Sigmoid colon (tissue), 7 donors: ENCODE results near the gene BIRC6. TPM values are rescaled to one million over a fixed set of nuclear protein-coding genes. Genes with fewer than 3 reads are reported as not detected.

Experiments
- DNase-seq: peaks from one replicate; pipeline ENCODE4 v3.0.0-alpha.2; 2019
- H3K27ac ChIP-seq, 4 donors: fragments of 200-600 bp; sonication (generic); one replicate each; pipeline ENCODE4 v1.5.1; 2016 to 2019; ENCODE audit warnings: mild to moderate bottlenecking in 1 of 4
- H3K27me3 ChIP-seq, 3 donors: fragments of 200-600 bp; sonication (generic); one replicate each; pipeline ENCODE4 v1.5.1; 2019; ENCODE audit warnings: mild to moderate bottlenecking in 1 of 3
- H3K36me3 ChIP-seq, 4 donors: fragments of 200-600 bp; sonication (generic); one replicate each; pipeline ENCODE4 v1.5.1; 2016 to 2019
- H3K4me1 ChIP-seq, 4 donors: fragments of 200-600 bp; sonication (generic); one replicate each; pipeline ENCODE4 v1.5.1; 2017 to 2019
- H3K4me3 ChIP-seq, 4 donors: fragments of 200-600 bp; sonication (generic); one replicate each; pipeline ENCODE4 v1.5.1; 2017 to 2019; ENCODE audit warnings: mild to moderate bottlenecking in 2 of 4, moderate library complexity in 1 of 4
- H3K9me3 ChIP-seq, 4 donors: fragments of 200-600 bp in 3 of 4; sonication (generic) in 3 of 4; one replicate each; pipeline versions ENCODE4 v1.5.1 to v1.6.1; 2013 to 2019
- CTCF ChIP-seq, 4 experiments: fragments of 450-650 bp in 3 of 4; fragments of 200-600 bp in 1 of 4; IDR thresholded peaks; one replicate each; pipeline ENCODE4 v1.5.1; 2016 to 2019; ENCODE audit warnings: antibody characterized with exemption in 4 of 4, mild to moderate bottlenecking in 3 of 4, moderate library complexity in 2 of 4
- EP300 ChIP-seq, 4 donors: sonication (generic); formaldehyde crosslinking; IDR thresholded peaks; one replicate each; pipeline ENCODE4 v1.6.1; 2017; ENCODE audit warnings: antibody characterized with exemption in 4 of 4
- POLR2A ChIP-seq, 2 donors: fragments of 450-650 bp; IDR thresholded peaks; one replicate each; pipeline ENCODE4 v1.6.1; 2016; ENCODE audit warnings: antibody characterized with exemption in 2 of 2, mild to moderate bottlenecking in 2 of 2, moderate library complexity in 2 of 2
- POLR2AphosphoS5 ChIP-seq, 4 donors: sonication (generic); formaldehyde crosslinking; IDR thresholded peaks; one replicate each; pipeline ENCODE4 v1.6.1; 2017; ENCODE audit warnings: antibody characterized with exemption in 4 of 4
- WGBS, 2 donors: extraction: QIAGEN DNeasy Blood & Tissue Kit; methylation state at CpG; one replicate each; pipeline ENCODE4 v1.1.7; 2013; 5-methylcytosine and 5-hydroxymethylcytosine counted together
- intact Hi-C: fragments of 100-400 bp; cut with DNase I; formaldehyde crosslinking; loops from one replicate; pipeline ENCODE4 v1.15.1; 2023
- polyA plus RNA-seq, 3 donors: library from polyadenylated mRNA; stranded (reverse); fragments of 200-250 nt; gene quantifications; one replicate each; pipeline ENCODE4 v1.2.3, GENCODE V29; 2013
- total RNA-seq, 4 donors: library from RNA; depleted of rRNA; stranded (reverse); fragments of >200 nt; gene quantifications; one replicate each; pipeline ENCODE4 v1.1.0, GENCODE V29; 2016
- donor health status: healthy with polysubstance abuse.
- donor health status: Bipolar disorder and iron deficiency.
- donor health status: healthy.

Gene BIRC6
- total and polyA plus RNA-seq, 7 donors: 9.7 to 122 (median 86.4) TPM

GRCh38 chr2:32514946-32515345, 158.1 kb downstream of the BIRC6 start:
- peaks cover 11 to 74% (median 21%) of the 10 kb centered on the region in 4 donors for H3K36me3 ChIP-seq
- H3K4me3 ChIP-seq: no peak overlapping the region
- no peak overlapping the region for H3K27ac ChIP-seq
- no peaks in the 10 kb centered on the region for H3K27me3 ChIP-seq
- intact Hi-C loops: no loop called here
- no peak for DNase-seq
- no peaks in the 10 kb centered on the region for H3K4me1 ChIP-seq
- H3K9me3 ChIP-seq: no peaks in the 10 kb centered on the region
- TF ChIP-seq POLR2AphosphoS5 (IDR thresholded peaks at IDR 0.05) (no peak), POLR2A (IDR thresholded peaks at IDR 0.05) (no peak), CTCF (IDR thresholded peaks at IDR 0.05) (no peak), EP300 (IDR thresholded peaks at IDR 0.05) (no peak)
- 96 to 98% methylated on average over 2 of the region's 2 CpGs for WGBS, 2 donors

- DNase-seq: no peak
- H3K27me3 ChIP-seq: no peaks in the 10 kb centered on the region
- no peak overlapping the region for H3K4me3 ChIP-seq
- no peaks in the 10 kb centered on the region for H3K9me3 ChIP-seq
- intact Hi-C loops: no loop called here
- no peaks in the 10 kb centered on the region for H3K4me1 ChIP-seq
- TF ChIP-seq POLR2AphosphoS5 (IDR thresholded peaks at IDR 0.05): peak in 1 of 4 donors; percentile 16
- no peak for TF ChIP-seq EP300 (IDR thresholded peaks at IDR 0.05)
- H3K36me3 ChIP-seq: peaks cover 7 to 76% (median 17%) of the 10 kb centered on the region in 4 donors
- no peak overlapping the region for H3K27ac ChIP-seq
- 67 to 88% methylated on average over 1 of the region's 1 CpG for WGBS, 2 donors
Measured at GRCh38 chr2:32516567-32516966, 159.7 kb downstream of the BIRC6 start.

DNA sequence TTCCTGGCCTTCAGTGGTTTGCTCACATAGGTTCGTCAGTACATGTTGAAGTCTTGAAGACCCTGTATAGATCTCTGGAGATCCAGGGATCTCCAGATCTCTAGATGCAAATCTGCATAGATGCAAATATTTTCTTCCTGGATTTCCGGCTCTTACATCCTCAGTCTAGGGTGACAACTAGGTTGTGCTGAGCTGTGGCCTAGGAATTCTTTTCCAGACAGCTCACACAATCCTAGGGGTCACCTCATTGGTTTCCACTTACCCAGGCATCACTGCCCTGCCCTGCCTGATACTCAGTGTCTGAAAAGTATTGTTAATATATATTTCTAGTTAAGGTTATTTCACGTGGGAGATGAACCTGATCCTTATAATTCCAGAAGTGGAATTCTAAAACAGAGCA, 165.9 kb downstream of the BIRC6 start:
- intact Hi-C loops: no loop called here
- Histone ChIP-seq H3K36me3 (peaks cover 0 to 72% (median 18%) of the 10 kb centered on the region in 4 donors), H3K27me3 (no peaks in the 10 kb centered on the region), H3K4me1 (no peaks in the 10 kb centered on the region), H3K27ac (no peak overlapping the region), H3K4me3 (no peak overlapping the region), H3K9me3 (no peaks in the 10 kb centered on the region)
- no peak for DNase-seq
- 87 to 93% methylated on average over 3 of the region's 3 CpGs for WGBS, 2 donors
- TF ChIP-seq POLR2A (IDR thresholded peaks at IDR 0.05) (no peak), CTCF (IDR thresholded peaks at IDR 0.05) (no peak), POLR2AphosphoS5 (IDR thresholded peaks at IDR 0.05) (no peak), EP300 (IDR thresholded peaks at IDR 0.05) (no peak)

DNA sequence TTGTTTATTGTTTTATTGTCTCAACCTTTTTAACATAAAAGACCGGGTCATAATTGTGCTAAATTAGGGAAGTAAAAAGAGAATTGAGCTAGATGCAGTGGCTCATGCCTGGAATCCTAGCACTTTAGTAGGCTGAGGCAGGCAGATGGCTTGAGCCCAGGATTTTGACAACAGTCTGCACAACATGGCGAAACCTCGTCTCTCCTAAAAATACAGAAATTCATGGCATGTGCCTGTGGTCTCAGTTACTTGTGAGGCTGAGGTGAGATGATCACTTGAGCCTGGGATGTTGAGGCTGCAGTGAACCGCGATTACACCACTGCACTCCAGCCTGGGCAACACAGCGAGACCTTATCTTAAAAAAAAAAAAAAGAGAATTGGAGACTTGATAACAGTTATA, 166.9 kb downstream of the BIRC6 start:
- H3K36me3 ChIP-seq: peaks cover 0 to 72% (median 18%) of the 10 kb centered on the region in 4 donors

GRCh38 chr2:32532341-32532740, 175.5 kb downstream of the BIRC6 start:
- intact Hi-C loops: no loop called here
- Histone ChIP-seq H3K4me3 (no peak overlapping the region), H3K27ac (no peak overlapping the region), H3K36me3 (peaks cover 0 to 45% (median 6%) of the 10 kb centered on the region in 4 donors), H3K27me3 (no peaks in the 10 kb centered on the region), H3K9me3 (no peaks in the 10 kb centered on the region), H3K4me1 (no peaks in the 10 kb centered on the region)
- 93 to 96% methylated on average over 2 of the region's 2 CpGs for WGBS, 2 donors
- TF ChIP-seq EP300 (IDR thresholded peaks at IDR 0.05) (no peak), CTCF (IDR thresholded peaks at IDR 0.05) (no peak), POLR2AphosphoS5 (IDR thresholded peaks at IDR 0.05) (no peak), POLR2A (IDR thresholded peaks at IDR 0.05) (no peak)
- DNase-seq: no peak

More for the DNA sequence above, 166.9 kb downstream of the BIRC6 start:
- H3K9me3 ChIP-seq: no peaks in the 10 kb centered on the region
- WGBS, 2 donors: 75 to 84% methylated on average over 6 of the region's 6 CpGs
- TF ChIP-seq CTCF (IDR thresholded peaks at IDR 0.05) (no peak), POLR2AphosphoS5 (IDR thresholded peaks at IDR 0.05) (no peak), POLR2A (IDR thresholded peaks at IDR 0.05) (no peak), EP300 (IDR thresholded peaks at IDR 0.05) (no peak)
- H3K27ac ChIP-seq: no peak overlapping the region
- intact Hi-C loops: no loop called here
- no peaks in the 10 kb centered on the region for H3K27me3 ChIP-seq
- no peak for DNase-seq
- no peaks in the 10 kb centered on the region for H3K4me1 ChIP-seq
- H3K4me3 ChIP-seq: no peak overlapping the region
